ENCODE measurements around the gene TNFRSF14.
"Not testable (repeated sequence)": the region's sequence is repeated elsewhere in the genome, so short reads cannot be mapped to it uniquely, and the experiment has no call there.

Gene TNFRSF14

GRCh38 chr1:2538376-2538775 lies 17.8 kb upstream of the TNFRSF14 start:
- DNase-seq (ENCODE audit: low read depth in 2 of 2) = no peak

DNA sequence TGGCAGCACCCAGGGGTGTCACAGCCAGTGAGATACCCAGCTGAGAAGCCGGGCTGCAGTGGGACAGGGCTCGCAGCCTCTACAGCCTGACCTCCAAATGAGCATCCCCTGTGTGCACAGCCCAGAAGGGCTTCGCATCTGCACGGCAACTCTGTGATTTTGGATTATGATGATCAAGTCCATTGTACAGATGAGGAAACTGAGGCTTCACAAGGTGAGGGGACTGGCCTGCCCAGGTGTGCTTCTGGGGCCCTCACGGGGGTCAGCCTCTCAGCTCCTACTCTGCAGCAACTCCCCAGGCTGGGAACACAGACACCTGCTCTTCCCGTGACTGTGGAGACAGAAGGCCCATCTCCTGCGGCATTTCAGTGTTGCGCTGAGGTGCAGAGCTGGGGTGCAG lies 17.3 kb upstream of the TNFRSF14 start:
- no peak for DNase-seq (ENCODE audit: low read depth in 2 of 2)

DNA sequence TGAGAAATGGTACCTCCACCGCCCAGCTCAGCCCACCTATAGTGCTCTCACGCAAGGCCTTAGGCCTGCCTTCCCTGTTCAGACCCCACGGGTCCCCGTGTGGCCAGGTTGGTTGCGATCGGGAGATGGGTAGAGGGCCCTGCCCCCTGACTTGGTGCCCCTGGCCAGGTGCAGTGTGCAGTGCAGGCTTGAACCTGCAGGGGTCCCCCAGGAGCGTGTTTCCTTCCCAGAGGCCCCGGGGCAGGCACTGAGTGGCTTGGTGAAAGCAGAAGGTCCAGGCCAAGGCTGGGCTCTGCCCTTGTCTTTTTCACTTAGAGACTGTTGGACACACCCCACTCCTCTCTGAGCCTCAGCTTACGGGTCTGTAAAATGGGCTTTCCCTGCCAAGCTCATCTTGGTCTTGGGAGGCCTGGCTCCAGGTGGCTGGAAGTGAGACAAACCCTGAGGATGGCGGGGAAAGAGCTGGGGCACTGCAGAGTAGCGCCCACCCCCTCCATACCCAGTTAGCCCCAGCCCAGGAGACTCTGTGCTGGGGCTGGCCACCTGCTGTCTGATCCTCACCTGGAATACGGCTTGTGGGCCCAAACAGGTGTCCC lies 16.8 kb upstream of the TNFRSF14 start:
- DNase-seq (ENCODE audit: low read depth in 2 of 2) = no peak

GRCh38 chr1:2540816-2541492 lies 15.2 kb upstream of the TNFRSF14 start:
- no peak for DNase-seq (ENCODE audit: low read depth in 2 of 2)

DNA sequence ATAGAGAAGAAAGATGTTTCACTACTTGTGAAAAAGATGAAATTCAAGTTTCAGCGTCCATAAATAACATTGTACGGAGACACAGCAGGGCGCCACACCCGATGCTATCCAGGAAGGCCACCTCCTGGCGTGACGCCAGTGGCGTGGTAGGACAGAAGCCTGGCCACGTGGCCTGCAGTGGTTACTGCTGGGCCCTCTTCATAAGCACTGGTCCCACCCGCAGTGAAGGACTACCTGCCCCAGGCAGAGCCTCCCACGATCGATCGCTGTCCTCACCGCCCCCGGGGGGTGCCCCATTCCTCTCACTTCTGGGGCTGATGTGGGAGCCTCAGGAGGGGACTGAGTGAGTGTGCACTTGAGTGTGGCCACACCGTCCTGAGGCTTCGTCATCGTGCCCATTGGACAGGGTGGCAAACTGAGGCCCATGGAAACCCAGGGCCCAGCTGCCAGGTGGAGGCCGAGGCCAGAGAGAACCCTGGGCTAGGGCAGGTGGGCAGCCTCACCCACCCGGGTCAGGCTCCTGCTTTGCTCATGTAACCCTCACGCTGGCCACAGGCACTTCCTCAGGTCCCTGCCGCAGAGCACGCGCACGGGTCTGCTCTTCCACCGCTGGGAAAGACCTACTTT lies 14.4 kb upstream of the TNFRSF14 start:
- DNase-seq (ENCODE audit: low read depth in 2 of 2) = no peak

GRCh38 chr1:2542246-2542915 lies 13.8 kb upstream of the TNFRSF14 start:
- no peak for DNase-seq (ENCODE audit: low read depth in 2 of 2)

- DNase-seq (ENCODE audit: low read depth in 2 of 2) = no peak
Measured at GRCh38 chr1:2543543-2544092, 12.6 kb upstream of the TNFRSF14 start.

DNA sequence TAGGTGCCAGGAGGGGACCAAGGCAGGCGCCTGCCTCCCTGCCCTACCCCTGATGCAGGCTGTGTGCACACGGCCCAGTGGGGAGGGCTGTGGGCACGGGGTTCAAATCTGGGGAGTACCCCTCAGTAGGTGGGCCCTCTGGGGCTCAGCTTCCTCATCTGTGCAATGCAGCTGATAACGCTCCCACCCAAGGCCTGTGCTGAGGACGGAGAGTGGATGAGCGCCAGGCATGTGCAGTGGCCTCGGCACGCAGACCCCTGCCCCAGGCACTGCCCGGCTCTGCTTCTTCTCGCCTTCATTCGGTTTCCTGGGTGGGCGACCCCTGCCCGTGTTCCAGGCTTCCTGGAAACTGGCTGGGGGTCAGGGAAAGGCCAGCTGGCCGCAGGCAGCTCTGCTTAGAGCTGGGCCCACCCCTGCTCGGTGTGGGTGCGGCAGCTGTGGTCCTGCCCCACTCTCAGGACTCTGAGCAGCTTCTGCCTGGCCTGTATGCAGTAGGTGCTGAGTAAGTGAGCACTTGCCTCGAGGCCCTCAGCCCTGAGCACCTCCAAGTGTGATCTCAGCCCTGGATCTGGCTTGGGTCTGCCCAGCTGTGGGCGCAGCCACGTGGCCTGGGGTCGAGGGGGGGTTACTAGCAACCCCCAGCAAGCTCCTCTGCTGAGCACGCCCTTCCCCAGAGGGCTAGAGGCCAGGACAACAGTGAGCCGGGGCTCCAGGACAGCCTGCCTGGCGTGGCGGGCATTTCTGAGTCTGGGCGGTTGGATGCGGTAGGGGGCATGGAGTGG lies 11.9 kb upstream of the TNFRSF14 start:
- no peak for DNase-seq (ENCODE audit: low read depth in 2 of 2)

DNA sequence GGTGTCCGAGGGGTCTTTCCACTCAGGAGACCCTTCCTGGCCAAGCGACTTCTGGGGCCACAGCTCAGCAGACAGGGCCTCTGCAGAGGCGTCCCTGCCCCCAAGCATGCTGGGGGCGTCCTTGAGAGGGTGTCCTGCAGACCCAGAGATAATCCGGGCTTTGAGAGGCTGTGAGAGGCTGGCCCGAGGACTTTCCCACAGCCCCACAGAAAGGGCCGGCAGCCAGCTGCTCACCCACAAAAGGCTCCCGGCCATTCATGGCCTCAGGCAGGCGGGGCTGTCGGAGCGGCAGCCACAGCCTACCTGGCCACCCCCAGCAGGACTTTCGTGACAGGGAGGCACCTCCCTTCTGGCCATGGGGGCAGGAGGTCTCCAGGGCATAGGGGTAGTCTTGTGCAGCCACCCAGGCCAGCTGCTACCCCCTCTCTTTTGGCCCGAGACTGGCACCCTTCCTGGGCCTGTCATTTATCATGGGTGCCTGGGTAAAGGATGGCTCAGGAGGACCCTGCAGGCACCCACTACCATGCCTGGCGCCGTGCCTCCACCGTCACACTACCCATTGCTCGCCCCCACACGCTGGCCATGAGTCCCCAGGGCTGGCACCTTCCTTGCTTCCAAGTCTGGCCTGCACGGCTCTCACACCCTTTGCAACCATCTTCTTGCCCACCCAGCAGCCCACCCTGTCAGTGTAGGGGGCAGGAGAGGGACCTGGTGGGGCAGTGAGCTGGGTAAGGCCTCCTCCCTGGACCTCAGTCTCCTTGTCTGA lies 11.1 kb upstream of the TNFRSF14 start:
- DNase-seq (ENCODE audit: low read depth in 2 of 2) = no peak

DNA sequence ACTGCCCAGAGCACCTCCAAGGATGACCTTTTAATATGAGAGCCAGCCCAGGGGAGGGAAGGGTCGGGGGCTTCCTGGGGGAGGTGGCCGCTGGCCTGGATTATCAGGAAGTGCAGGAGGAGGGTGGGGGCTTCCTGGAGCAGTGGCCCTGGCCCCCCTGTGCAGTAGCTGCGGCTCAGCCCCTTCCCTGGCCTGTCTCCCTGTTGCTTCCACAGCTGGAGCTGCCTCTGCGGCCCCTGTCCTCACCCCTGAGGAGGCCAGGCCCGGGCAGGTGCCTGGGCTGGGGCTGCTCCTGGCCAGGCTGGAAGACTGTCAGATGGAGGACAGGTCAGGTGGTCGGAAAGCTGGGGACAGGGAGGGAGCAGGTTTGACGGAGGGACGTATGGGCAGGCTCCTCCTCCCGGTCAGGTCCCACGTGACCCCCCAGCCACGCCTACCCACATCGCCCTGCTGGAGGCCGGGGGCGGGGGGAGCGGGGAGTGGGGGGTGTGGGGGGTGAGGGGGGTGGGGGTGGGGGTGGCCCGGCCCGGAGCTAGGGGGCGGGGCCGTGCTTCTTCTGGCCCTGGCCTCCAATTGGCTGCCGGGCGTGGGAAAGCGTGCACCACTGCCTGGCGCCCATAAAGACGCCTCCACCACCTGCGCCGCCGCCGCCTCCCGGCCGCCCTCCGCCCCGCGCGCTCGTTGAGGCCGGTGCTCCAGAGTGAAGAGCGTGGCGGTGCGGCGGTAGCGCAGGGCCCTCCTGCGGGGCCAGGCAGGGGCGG lies 10.2 kb upstream of the TNFRSF14 start:
- DNase-seq (ENCODE audit: low read depth in 2 of 2) = peak; percentile 70 to 77

- DNase-seq (ENCODE audit: low read depth in 2 of 2) = peak; percentile 57 to 58
Measured at GRCh38 chr1:2546515-2547209, 9.5 kb upstream of the TNFRSF14 start.

DNA sequence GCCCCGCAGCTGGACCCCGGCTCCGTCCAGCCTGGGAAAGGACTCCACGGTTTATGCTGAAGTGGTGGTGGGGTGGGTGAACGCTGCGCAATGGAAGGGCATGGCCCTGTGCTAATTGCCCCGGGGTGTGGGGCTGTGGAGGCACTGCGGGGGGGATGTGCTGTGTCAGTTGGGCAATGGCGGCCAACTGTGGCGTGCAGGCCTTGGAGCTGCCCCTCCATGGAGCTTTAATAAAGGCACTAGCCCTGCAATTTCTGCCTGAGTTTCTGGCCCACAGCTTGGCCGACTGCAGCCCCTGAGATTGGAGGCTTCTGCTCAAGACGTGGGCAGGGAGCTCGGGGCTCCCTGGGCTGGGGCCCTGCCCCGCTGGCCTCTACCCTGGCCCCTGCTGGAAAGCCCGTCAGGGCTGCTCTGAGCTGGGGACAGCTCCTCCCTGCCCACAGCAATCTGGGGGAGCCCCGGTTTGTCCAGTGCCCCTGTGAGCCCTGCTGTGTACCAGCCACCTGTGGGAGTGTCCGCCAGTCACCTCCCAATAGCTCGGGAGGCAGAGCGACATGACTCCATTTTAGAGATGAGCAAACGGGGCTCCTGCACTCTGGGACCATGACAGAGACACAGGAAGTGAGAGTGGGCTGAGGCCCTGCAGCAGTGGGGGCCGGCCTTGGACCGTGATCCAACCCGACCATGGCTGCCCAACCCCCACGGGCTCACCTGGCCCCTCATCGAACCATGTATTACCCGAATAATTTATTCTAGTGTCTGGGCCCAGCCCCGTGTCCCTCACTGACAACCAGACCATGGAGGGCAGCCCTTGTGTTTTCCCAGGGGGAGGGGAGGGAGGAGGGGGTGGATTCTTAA lies 8.7 kb upstream of the TNFRSF14 start:
- no peak for DNase-seq (ENCODE audit: low read depth in 2 of 2)

- DNase-seq (ENCODE audit: low read depth in 2 of 2) = peak; percentile 61 to 65
Measured at GRCh38 chr1:2548068-2548589, 8.0 kb upstream of the TNFRSF14 start.

DNA sequence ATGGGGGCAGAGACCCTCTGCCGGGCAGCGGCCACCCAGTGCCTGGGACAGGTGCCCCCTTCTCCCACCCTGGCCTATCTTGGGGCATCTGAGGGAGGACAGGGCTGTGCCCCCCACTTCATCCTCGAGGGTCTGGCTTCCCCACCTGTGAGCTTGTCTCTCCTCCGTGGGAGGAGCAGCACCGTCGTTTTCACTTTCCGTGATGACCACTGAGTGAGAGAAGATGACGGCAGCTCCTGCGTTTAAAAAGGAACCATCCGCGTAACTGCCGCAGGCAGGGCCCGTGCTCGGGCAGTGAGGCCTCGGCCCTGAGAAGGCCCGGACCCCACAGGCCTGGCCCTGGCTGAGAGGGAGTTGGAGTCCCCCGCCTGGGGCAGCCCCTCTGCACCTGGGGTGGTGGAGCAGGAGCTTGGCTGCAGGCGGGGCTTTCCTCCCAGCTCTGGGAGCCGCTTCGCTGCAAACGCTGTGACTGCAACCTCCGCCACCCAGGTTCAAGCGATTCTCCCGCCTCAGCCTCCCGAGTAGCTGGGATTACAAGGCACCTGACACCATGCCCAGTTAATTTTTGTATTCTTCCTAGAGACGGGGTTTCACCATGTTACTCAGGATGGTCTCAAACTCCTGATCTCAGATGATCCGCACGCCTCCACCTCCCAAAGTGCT lies 6.7 kb upstream of the TNFRSF14 start:
- not testable (repeated sequence) for DNase-seq (ENCODE audit: low read depth in 2 of 2)

GRCh38 chr1:2550309-2550861 lies 5.8 kb upstream of the TNFRSF14 start:
- DNase-seq (ENCODE audit: low read depth in 2 of 2) = not testable (repeated sequence)

DNA sequence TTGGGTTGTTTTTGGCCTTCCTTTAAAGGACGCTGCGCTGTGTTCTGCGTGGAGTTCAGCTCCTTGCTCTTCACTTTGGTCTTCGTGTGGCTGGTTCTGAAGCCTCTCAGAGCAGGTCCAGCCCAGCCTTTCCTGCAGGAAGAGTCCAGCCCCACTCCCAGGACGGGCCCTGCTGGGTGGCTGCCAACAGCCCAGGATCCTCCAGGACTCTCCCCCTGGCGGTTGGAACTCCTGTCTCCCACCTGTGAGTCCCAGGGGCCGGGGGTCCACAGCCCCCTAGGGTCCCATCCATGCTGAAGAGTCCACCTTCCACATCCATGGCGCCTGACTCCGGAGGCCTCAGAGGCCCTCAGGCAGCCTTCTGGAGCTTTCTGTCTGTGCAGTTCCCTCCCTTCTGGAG lies 4.6 kb upstream of the TNFRSF14 start:
- DNase-seq (ENCODE audit: low read depth in 2 of 2) = not testable (repeated sequence)

DNA sequence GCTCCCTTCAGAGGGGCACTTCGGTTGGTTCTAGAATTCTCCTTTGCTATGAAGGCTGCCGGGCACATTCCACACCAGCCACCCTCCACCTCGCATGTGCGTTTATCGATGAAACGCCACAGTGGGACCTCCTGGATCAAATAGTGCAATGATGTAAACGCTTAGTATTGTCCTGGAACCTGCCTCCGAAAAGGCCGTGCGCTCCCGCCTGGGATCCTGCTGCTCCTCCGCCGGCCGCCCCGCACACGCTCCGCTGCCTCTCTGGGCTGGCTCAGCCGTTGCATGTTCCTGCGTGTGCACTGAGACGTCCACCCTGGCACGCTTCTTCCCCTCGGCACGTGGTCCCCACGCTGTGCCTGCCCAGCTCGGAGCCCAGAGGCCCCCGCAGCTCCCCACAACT lies 4.0 kb upstream of the TNFRSF14 start:
- no peak for DNase-seq (ENCODE audit: low read depth in 2 of 2)
